Activated CD4-positive, alpha-beta T cell treated with anti-CD3 and anti-CD28 coated beads, Interleukin-10, Interleukin-2, amounts not matched to agents 100 ng/mL and 50 ng/mL, durations not matched to agents 16 hours and 8 hours (primary cell): ENCODE results near the gene EEA1.

Source experiments
- DNase-seq: peaks from one replicate; pipeline ENCODE4 v3.0.0-alpha.2; 2020

EEA1 gene

DNA sequence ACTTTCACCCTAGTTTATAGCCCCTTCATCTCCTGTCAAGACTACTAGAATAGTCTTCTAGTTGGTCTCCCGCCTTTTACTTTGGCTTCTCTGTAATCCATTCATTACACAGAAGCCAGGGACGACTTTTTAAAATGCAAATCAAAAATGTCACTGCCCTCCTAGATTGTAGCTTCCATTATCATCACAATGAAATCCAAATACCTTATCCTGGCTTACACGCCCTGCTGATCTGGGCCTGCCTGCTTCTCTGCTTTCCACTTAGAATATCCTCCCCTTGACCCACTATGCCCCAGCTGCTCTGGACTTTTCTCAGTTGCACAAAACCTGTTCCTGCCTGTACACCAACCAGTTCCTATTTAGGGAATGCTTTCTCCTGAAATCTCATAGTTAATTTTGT lies 4.5 kb upstream of the EEA1 start:
- DNase-seq, result no peak

- no peak for DNase-seq
These were observed 1.3 kb upstream of the EEA1 start for GRCh38 chr12:92930421-92930820.

- no peak for DNase-seq
These were observed 888 bp upstream of the EEA1 start for GRCh38 chr12:92929983-92930382.

GRCh38 chr12:92928421-92928961 lies 604 bp downstream of the EEA1 start:
- DNase-seq, result peak; percentile 55

DNA sequence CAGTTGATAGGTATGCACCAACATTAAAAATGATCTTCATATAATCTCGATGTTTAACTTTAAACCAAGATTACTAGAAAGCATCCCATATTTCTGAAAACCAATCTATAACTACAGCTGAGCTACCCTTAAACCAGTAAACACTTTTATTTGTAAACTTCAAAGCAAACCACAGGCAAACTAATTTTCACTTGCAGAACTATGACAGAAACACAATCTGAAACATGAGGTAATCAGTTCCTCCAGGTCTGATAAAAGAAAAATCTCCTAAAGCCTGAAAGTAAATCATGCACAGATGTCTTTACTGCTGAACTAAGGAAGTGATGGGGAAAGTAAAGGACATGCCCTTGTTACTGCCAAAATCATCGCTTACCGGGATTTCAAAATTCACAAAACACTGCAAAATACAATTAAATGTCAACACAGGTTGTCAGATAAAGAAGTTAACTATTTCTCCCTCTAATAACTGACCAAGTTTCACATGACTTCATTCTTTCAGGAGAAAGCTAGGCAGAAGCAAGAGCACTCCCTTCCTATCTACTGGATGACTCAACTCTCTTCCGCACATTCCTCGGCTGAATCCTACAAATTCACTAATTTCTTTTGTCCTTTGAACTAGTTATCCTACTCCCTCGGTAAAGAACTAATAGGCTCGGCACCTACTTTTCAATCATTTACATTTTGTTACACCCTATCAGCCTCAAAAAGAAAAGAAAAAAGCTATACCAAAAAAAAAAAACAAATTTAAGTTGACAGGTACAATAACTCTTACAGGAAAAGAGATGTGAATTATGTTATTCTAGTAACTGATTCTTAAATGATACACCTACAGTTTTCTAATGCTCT lies 1.4 kb downstream of the EEA1 start:
- peak; percentile 54 for DNase-seq

DNA sequence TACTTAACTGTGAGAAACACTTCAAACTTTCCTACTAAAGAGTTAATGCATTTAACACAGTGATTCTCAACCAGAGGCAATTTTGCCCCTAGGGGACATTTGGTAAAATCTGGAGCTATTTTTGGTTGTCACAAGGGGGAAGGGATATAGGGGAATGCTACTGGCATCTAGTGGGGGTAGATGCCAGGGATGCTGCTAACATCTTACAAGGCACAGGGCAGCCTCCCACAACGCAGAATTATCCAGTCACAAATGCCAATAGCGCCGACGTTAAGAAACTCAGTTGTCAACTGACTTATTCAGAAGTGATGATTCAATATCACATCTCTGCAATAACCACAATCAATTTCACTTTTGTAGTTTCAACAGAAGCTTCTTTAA lies 2.0 kb downstream of the EEA1 start:
- peak; percentile 75 for DNase-seq

DNA sequence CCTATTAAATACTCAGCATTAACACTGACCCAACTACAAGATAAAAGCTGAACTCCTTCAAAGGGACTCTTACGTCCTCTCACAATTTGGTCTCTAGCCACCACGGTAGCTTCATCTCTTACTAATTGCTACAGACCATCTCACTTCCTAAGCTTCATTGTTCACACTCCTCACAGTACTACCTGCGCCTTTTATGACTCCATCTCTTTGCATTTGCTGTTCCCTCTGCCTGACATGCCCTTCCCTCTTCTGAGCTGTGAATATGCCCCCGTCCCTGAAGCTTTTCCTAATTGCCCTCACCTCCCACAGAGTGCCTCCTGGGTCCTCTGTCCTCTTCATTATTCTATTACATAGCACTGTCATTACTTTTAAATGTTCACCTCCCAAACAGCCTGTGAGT lies 2.5 kb downstream of the EEA1 start:
- DNase-seq, result no peak

DNA sequence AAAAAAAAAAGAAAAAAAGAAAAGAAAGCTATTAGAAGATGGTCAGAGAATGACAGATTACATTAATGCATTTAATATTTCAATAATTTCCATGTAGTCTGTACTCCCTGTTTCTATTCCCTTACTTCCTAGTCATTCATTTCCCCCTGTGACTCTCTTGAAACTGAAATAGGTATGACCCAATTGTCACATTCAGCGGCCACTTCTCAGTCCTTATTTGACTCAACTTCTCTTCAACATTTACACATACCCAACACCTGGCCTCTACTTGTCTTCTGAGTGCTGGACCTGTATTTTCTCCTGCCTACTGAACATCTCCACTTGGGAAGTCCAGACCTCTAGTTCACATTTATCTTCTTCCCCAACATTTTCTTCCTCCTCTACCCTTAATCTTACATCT lies 7.2 kb downstream of the EEA1 start:
- peak; percentile 56 for DNase-seq

DNA sequence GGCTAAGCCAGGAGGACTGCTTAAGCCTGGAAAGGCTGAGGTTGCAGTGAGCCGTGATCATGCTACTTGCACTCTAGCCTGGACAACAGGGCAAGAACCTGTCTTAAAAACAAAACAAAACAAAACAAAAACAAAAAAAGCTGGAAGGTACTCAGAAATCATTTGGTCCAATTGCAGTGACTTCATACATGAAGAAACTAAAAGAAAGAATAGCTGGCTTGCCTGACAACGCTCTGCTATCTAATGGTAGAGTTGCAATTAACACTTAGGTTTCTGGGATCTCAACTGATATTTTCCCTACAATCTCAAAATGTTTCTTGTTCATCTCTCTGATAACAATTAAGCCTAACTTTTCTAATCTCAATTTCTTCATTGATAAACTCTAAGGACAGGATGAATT lies 13.7 kb downstream of the EEA1 start:
- no peak for DNase-seq

DNA sequence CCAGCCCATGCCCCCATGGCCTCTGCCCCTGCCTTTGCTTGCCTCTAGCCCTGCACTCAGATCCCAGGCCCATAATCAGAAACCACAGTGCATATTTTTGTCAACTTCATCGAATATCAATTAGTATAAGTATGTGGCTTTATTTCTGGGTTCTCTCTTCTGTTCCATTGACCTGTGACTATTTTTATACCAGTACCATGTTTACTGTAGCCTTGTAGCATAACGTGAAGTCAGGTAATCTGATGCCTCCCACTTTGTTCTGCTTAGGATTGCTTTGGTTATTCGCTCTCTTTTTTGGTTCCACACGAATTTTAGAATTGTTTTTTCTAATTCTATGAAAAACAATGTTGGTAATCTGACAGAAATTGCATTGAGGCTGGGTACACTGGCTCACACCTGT lies 14.9 kb downstream of the EEA1 start:
- DNase-seq, result no peak

DNA sequence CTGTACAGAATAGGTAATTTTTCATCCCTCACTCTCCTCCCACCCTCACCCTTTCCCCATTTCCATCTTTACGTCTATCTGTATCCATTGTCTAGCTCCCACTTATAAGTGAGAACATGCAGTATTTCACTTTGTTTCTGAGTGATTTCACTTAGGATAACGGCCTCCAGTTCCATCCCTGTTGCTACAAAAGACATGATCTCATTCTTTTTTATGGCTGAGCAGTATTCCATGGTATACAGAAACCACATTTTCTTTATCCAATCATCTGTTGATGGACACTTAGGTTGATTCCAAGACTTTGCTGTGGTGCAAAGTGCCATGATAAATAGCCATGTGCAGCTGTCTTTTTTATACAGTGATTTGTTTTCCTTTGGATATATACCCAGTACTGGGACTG lies 16.4 kb downstream of the EEA1 start:
- no peak for DNase-seq

DNA sequence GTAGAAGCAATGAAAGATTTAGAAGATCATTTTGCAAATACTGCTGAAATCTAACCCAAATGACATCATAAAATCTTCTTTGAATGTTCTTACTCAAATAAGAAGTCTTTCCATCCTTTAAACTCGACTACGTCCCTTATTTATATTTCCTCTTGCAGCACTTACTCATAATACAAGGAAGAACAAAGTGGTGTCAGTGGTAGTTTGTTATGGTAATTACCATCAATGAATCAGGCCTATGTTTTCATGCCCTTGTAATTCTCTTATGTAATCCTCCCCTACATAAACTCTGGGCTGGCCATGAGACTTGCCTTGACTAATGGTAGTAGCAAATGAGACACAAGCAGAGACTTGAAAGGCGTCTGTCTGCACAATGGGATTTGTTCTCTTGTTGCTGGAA lies 17.0 kb downstream of the EEA1 start:
- peak; percentile 61 for DNase-seq

DNA sequence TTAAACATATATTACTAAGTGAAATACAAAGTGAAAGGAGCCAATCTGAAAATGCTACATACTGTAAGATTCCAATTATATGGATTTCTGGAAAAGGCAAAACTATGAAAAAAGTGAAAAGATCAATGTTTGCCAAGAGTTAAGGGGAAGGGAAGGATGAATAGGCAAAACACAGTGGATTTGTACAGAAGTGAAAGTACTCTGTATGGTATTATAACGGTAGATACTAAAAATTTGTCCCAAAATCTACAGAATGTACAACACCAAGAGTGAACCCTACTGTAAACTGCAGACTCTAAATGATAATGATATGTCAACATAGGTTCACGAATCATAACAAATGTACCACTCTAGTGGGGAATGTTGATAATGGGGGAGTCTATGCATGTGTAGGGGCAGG lies 17.8 kb downstream of the EEA1 start:
- no peak for DNase-seq

GRCh38 chr12:92908108-92908507 lies 21.0 kb downstream of the EEA1 start:
- DNase-seq, result peak; percentile 61

DNA sequence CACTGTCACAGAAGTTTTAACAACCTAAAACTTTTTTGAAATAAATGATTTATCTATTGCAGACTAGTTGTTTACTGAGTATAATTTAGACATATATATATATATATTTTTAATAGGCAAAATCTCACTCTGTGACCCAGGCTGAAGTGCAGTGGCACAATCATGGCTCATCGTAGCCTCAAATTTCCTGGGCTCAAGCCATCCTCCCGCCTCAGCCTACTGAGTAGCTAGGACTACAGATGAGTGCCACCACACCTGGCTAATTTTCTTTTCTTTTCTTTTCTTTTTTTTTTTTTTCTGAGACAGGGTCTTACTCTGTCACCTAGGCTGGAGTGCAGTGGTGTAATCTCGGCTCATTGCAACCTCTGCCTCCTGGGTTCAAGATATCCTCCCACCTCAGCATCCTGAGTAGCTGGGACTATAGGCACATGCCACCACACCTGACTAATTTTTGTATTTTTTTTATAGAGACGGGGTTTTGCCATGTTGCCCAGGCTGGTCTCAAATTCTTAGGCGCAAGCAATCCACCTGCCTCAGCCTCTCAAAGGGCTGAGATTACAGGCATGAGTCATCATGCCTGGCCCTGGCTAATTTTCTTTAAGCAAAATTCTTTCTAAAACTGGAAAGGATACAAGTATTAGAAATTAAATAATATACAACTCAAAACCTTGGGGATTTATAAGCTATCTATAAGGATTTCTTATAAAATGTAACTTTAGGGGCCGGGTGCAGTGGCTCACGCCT lies 23.1 kb downstream of the EEA1 start:
- no peak for DNase-seq

DNA sequence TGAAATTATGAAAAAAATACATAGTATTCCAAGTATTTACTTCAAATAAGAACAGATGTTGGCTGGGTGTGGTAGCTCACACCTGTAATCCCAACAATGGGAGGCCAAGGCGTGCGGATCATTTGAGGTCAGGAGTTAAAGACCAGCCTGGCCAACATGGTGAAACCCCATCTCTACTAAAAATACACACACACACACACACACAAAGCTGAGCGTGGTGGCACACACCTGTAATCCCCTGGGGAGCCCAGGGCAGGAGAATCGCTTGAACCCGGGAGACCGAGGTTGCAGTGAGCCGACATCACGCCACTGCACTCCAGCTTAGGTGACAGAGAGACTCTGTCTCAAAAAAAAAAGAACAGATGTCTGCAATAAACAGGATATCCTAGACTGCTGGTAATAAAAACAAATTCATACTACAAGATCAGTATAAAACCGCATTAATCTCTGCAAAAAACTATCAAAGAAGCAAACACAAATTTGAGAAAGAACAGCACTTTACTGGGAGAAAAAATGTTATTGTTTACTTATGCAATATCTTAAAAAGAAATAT lies 23.8 kb downstream of the EEA1 start:
- DNase-seq, result no peak

- no peak for DNase-seq
These were observed 28.2 kb downstream of the EEA1 start for GRCh38 chr12:92900941-92901340.

- no peak for DNase-seq
These were observed 29.6 kb downstream of the EEA1 start for GRCh38 chr12:92899386-92900001.

DNA sequence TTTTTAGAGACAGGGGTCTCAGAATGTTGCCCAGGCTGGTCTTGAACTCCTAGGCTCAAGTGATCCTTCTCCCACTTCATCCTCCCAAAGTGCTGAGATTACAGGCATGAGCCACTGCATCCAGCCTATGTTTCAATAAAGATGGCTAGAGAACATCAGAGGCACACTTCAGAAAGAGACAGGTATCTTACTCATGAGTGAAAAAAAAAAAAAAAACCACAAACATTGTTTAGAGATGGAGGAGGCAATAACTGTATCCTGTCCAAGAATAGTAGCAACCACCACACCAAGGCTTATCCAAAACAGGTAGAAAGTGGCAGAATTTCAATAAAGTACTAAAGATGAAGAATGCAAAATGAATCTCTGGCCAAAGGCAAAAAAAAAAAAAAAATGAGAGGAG lies 30.3 kb downstream of the EEA1 start:
- DNase-seq, result no peak

GRCh38 chr12:92897844-92898243 lies 31.3 kb downstream of the EEA1 start:
- no peak for DNase-seq

DNA sequence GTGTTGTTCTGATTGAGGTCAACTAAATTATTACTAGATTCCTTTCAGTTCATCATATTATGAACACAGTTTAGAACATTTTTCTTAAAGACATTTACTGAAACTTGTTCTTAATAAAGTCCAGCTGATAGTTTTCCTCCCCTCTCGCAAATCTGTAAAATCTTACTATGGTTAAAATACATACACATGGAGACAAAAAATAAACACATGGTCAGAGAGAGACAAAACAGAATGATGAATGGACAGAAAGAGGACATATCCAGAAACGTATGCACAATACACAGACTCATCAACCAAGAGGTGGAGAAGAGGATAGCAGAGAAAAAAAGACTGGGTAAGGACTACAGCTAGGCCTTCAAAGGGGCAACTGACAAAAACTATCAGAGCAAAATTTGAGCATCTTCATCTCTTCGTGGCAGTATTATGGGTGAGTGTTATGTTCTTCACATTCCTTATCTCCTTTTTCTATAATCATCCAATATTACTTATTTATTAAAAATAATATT lies 38.4 kb downstream of the EEA1 start:
- no peak for DNase-seq

GRCh38 chr12:92886131-92886530 lies 43.0 kb downstream of the EEA1 start:
- DNase-seq, result no peak

DNA sequence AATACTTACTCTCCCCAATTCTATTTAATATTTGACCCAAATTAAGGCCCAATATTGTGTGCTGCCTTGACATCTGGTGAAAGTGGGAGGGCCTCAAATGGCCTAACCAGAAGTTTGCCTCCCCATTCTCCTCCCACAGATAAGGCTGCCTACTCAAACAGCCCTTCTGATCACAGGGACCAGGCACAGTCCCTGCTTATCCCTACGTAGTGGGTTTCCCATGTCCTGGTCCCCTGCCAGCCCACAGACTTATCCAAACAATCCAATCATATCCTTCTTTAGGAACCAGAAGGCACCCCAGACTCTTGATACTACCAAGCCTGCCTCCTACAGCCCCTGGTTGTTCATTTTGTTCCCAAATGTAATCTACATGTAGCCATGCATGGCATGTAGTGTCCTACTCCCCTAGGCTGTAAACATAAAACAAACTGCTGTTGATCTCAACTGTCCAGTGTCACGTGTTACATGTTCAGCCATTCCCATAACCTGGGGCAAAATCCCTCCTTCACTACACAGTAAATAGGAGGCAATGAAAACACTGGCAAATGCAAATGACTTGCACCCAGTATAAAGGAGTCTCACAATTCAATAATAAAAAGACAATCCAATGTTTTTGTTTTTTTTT lies 49.3 kb downstream of the EEA1 start:
- no peak for DNase-seq
